K562 (cell line): ENCODE data around the gene EGR1. TPM values are rescaled to one million over a fixed set of nuclear protein-coding genes. Genes with fewer than 3 reads are reported as not detected.

Source experiments
- ATAC-seq: fragments of 200-7000 bp; cut with Tn5 transposase; 3 replicates; pipeline ENCODE4 v1.9.1; 2020; ENCODE audit warnings: moderate library complexity
- BruUV-seq: library from RNA; stranded (reverse); fragments of 400-500 nt; replicated peaks from 2 replicates; lab custom pipeline; 2021; lab: Mats Ljungman, UMichigan
- CTCF ChIA-PET: fragments of 300-600 bp; formaldehyde crosslinking; extraction: SDS; loops from one replicate; lab custom pipeline; 2021; ENCODE audit warnings: low intra/inter-chr PET ratio; lab: Yijun Ruan, JAX
- POLR2A ChIA-PET: fragments of 300-600, 350-650 bp; sonication (Branson Sonifier 250); formaldehyde crosslinking; extraction: SDS; loops from one replicate; lab custom pipeline; 2021; ENCODE audit warnings: antibody characterized with exemption, inconsistent platforms; lab: Yijun Ruan, JAX
- DNase-seq, 4 experiments: peaks; one replicate each; pipeline versions ENCODE4 v3.0.0 to v3.0.0-alpha.2; 2011 to 2018; ENCODE audit warnings: low spot score in 3 of 4, mixed read lengths in 3 of 4; ENCODE audit errors: extremely low read depth in 1 of 4
- FAIRE-seq: peaks from 2 replicates; lab custom pipeline; 2011; peaks lifted over from hg19 to GRCh38; lab: Jason Lieb, UNC
- H2AFZ ChIP-seq: 2 replicates; pipeline ENCODE4 v1.6.0; 2011; ENCODE audit warnings: low read depth, low read length, control low read depth, inconsistent platforms
- H3K27ac ChIP-seq: fragments of 200-600 bp; 3 replicates; pipeline ENCODE4 v1.8.0; 2011; ENCODE audit warnings: low read depth, mild to moderate bottlenecking, control low read depth, inconsistent platforms, low read length, moderate library complexity, mixed read lengths; ENCODE audit errors: extremely low read depth
- H3K27me3 ChIP-seq, 2 experiments: fragments of 300-600 bp in 1 of 2; 2 replicates in 1 of 2; 3 replicates in 1 of 2; pipeline versions ENCODE4 v1.6.0 to v1.8.0; 2011; ENCODE audit warnings: inconsistent platforms in 2 of 2, low read length in 2 of 2, mild to moderate bottlenecking in 1 of 2, mixed read lengths in 1 of 2, moderate library complexity in 1 of 2; ENCODE audit not compliant: control insufficient read depth in 2 of 2, insufficient read depth in 2 of 2
- H3K36me3 ChIP-seq: fragments of 300-600 bp; 3 replicates; pipeline ENCODE4 v1.8.0; 2011; ENCODE audit warnings: mild to moderate bottlenecking, low read length, inconsistent platforms; ENCODE audit not compliant: control insufficient read depth, insufficient read depth
- H3K4me1 ChIP-seq, 2 experiments: fragments of 200-600 bp in 1 of 2; replicated peaks in 1 of 2; 2 replicates in 1 of 2; 3 replicates in 1 of 2; pipeline versions ENCODE4 v1.5.1 to v1.8.0; 2011; ENCODE audit warnings: inconsistent platforms in 2 of 2, low read length in 2 of 2, mild to moderate bottlenecking in 1 of 2, mixed read lengths in 1 of 2, moderate library complexity in 1 of 2; ENCODE audit not compliant: control insufficient read depth in 2 of 2, insufficient read depth in 2 of 2
- H3K4me2 ChIP-seq: 2 replicates; pipeline ENCODE4 v1.6.1; 2011; ENCODE audit warnings: low read length, control low read depth, inconsistent platforms, mixed read lengths; ENCODE audit not compliant: insufficient read depth
- H3K4me3 ChIP-seq: fragments of 200-600 bp; sonication (generic), shearing (Covaris generic); 2 replicates; pipeline ENCODE4 v1.5.1; 2016; ENCODE audit warnings: control low read depth, inconsistent platforms
- H3K79me2 ChIP-seq: fragments of 200-600 bp; 3 replicates; pipeline ENCODE4 v1.8.0; 2011; ENCODE audit warnings: low read length, inconsistent platforms; ENCODE audit not compliant: control insufficient read depth, insufficient read depth
- H3K9ac ChIP-seq, 2 experiments: 2 replicates each; pipeline versions ENCODE4 v1.6.0 to v1.6.1; 2011; ENCODE audit warnings: low read depth in 2 of 2, low read length in 2 of 2, control low read depth in 1 of 2, inconsistent platforms in 1 of 2, mild to moderate bottlenecking in 1 of 2, mixed read lengths in 1 of 2; ENCODE audit not compliant: insufficient read depth in 1 of 2
- H3K9me1 ChIP-seq: one replicate; pipeline ENCODE4 v1.6.0; 2011; ENCODE audit warnings: inconsistent platforms, mild to moderate bottlenecking, low read length, moderate library complexity; ENCODE audit not compliant: control insufficient read depth, insufficient read depth
- H3K9me3 ChIP-seq: replicated peaks from 2 replicates; pipeline ENCODE4 v1.5.1; 2011; ENCODE audit warnings: low read depth, low read length, inconsistent platforms; ENCODE audit not compliant: control insufficient read depth, insufficient read depth
- H4K20me1 ChIP-seq: replicated peaks from 2 replicates; pipeline ENCODE4 v1.6.1; 2011; ENCODE audit warnings: low read length, inconsistent platforms, mixed read lengths; ENCODE audit not compliant: control insufficient read depth, insufficient read depth
- CSDE1 ChIP-seq, 2 experiments: fragments of 450-650 bp; IDR thresholded peaks; 2 replicates each; pipeline ENCODE4 v1.6.1; 2016; ENCODE audit warnings: mild to moderate bottlenecking in 1 of 2
- DIDO1 ChIP-seq: fragments of 450-650 bp; IDR thresholded peaks from 2 replicates; pipeline ENCODE4 v1.6.1; 2016; ENCODE audit warnings: low read depth, missing biosample characterization, missing genetic modification characterization
- DMBX1 ChIP-seq: fragments of 250-450 bp; sonication (Bioruptor Pico); IDR thresholded peaks from 2 replicates; pipeline ENCODE4 v1.8.0; 2022; ENCODE audit warnings: inconsistent platforms, mild to moderate bottlenecking, moderate library complexity, borderline replicate concordance
- ETV5 ChIP-seq: sonication (generic); formaldehyde crosslinking; IDR thresholded peaks from 2 replicates; pipeline ENCODE4 v1.4.0; 2020; ENCODE audit warnings: low read depth, mild to moderate bottlenecking, missing genetic modification reagents
- FOXM1 ChIP-seq, 2 experiments: fragments of 450-650 bp in 1 of 2; sonication (generic) in 1 of 2; formaldehyde crosslinking in 1 of 2; IDR thresholded peaks; 2 replicates each; pipeline versions ENCODE4 v1.6.1 to v1.9.0; 2017 to 2022; ENCODE audit warnings: low read depth in 2 of 2, mild to moderate bottlenecking in 2 of 2, missing genetic modification reagents in 1 of 2, moderate library complexity in 1 of 2
- HDGF ChIP-seq: fragments of 450-650 bp; IDR thresholded peaks from 2 replicates; pipeline ENCODE4 v1.6.1; 2016
- HNRNPK ChIP-seq: fragments of 200-400 bp; formaldehyde crosslinking; IDR thresholded peaks from one replicate; pipeline ENCODE4 v1.6.1; 2018; ENCODE audit warnings: mild to moderate bottlenecking, low read depth, low read length; ENCODE audit not compliant: poor library complexity, severe bottlenecking
- NKRF ChIP-seq: fragments of 450-650 bp; IDR thresholded peaks from 2 replicates; pipeline ENCODE4 v1.6.1; 2016; ENCODE audit warnings: borderline replicate concordance
- POLR2G ChIP-seq: fragments of 200-400 bp; formaldehyde crosslinking; IDR thresholded peaks from 2 replicates; pipeline ENCODE4 v1.6.1; 2017; ENCODE audit warnings: low read depth, mild to moderate bottlenecking, antibody characterized with exemption, low read length, moderate library complexity
- TBL1XR1 ChIP-seq, 2 experiments: IDR thresholded peaks; 2 replicates each; pipeline ENCODE4 v1.6.1; 2012; ENCODE audit warnings: improper control_type of control experiment in 2 of 2, low read length in 2 of 2, mild to moderate bottlenecking in 1 of 2
- TRIM25 ChIP-seq: fragments of 450-650 bp; IDR thresholded peaks from 2 replicates; pipeline ENCODE4 v1.7.0; 2016; ENCODE audit warnings: borderline replicate concordance
- ZHX1 ChIP-seq: fragments of 150-350 bp; conservative IDR thresholded peaks from 2 replicates; pipeline ENCODE4 v1.6.1; 2014; ENCODE audit warnings: low read length
- ZNF174 ChIP-seq: fragments of 250-450 bp; sonication (Bioruptor Pico); IDR thresholded peaks from 2 replicates; pipeline ENCODE4 v1.4.0; 2020; ENCODE audit warnings: mild to moderate bottlenecking
- ZNF253 ChIP-seq: fragments of 250-450 bp; sonication (Bioruptor Pico); conservative IDR thresholded peaks from 2 replicates; pipeline ENCODE4 v1.6.1; 2021; ENCODE audit warnings: mild to moderate bottlenecking
- WGBS: fragments of 100-300 bp; shearing (Covaris generic); methylation state at CpG from one replicate; pipeline ENCODE4 v1.1.6; 2016; ENCODE audit warnings: low coverage, mixed read lengths; ENCODE audit not compliant: insufficient coverage; ENCODE audit errors: missing lambda C conversion rate; 5-methylcytosine and 5-hydroxymethylcytosine counted together
- in situ Hi-C: fragments of 300-500 bp; cut with MboI; formaldehyde crosslinking; loops from 4 replicates; pipeline ENCODE4 v1.15.0; 2018; ENCODE audit warnings: inconsistent platforms, mixed read lengths
- intact Hi-C: fragments of 100-400 bp; cut with micrococcal nuclease; formaldehyde crosslinking; loops from 2 replicates; pipeline ENCODE4 v1.14.2; 2022
- polyA plus RNA-seq, 8 experiments: library from polyadenylated mRNA; depleted of rRNA in 4 of 8; stranded (reverse) in 5 of 8; unstranded in 3 of 8; fragments of >200 nt; fragmentation: Nextera tagmentation in 2 of 8; fragmentation: Illumina TruSeq in 1 of 8; extraction: Ambion mirVana in 2 of 8; extraction: Trizol in 1 of 8; gene quantifications; 2 replicates each; pipeline versions ENCODE4 v1.2.1 to v1.2.3, GENCODE V29; 2011 to 2014; ENCODE audit warnings: inconsistent platforms in 1 of 8, missing spikeins in 1 of 8
- total RNA-seq, 7 experiments: library from RNA; depleted of rRNA in 6 of 7; stranded (reverse); fragments of >200 nt in 6 of 7; fragmentation: Illumina TruSeq in 2 of 7; extraction: Trizol in 2 of 7; gene quantifications; 2 replicates each; pipeline versions ENCODE4 v1.2.1 to v1.2.3, GENCODE V29; 2011 to 2021; ENCODE audit warnings: low replicate concordance in 1 of 7

The EGR1 gene
- total and polyA plus RNA-seq, 9 of the 15 experiments (the other 6 are each of a cell fraction or from before 2014, with no cell fraction given): 1.3 to 132 (median 21.5) TPM

GRCh38 chr5:138508958-138509357 is 43.7 kb downstream of the EGR1 start (continued):
- TF ChIP-seq TRIM25 (no peak), FOXM1 (IDR thresholded peaks at IDR 0.05; ENCODE audit: low read depth) (no peak), FOXM1 (CRISPR knock-in tag; IDR thresholded peaks at IDR 0.05; ENCODE audit: low read depth) (no peak), NKRF (no peak), HNRNPK (no peak), ETV5 (no peak), HDGF (no peak)

- WGBS: 100% methylated on average over 1 of the region's 1 CpG
- H3K9me3 ChIP-seq: no peaks in the 10 kb centered on the region
- TF ChIP-seq CSDE1 (IDR thresholded peaks at IDR 0.05) (no peak), POLR2G (no peak), ZNF174 (CRISPR knock-in tag) (no peak), DIDO1 (tag) (no peak), TBL1XR1 (IDR thresholded peaks at IDR 0.05; ENCODE audit: low read length in 2 of 2) (no peak), ZHX1 (no peak), ZNF253 (CRISPR knock-in tag) (no peak), DMBX1 (no peak)
Measured at GRCh38 chr5:138514021-138514420, 48.7 kb downstream of the EGR1 start.

More at GRCh38 chr5:138514021-138514420, 48.7 kb downstream of the EGR1 start:
- no peak for ATAC-seq
- peaks cover 25% of the 10 kb centered on the region for H3K79me2 ChIP-seq
- H3K36me3 ChIP-seq: peaks cover 95% of the 10 kb centered on the region
- H2AFZ ChIP-seq: no peak overlapping the region
- intact Hi-C loops (no loop called here), in situ Hi-C loops (no loop called here)
- ChIA-PET POLR2A (interaction anchor here (0.8 to 2.6 kb wide), 5 partner anchors 10 to 88 kb away, joined by 3 to 9 read pairs (median 4); no protein-coding TSS in a partner anchor), CTCF (no interaction called here)
- no peaks in the 10 kb centered on the region for H3K27me3 ChIP-seq
- no peak overlapping the region for H3K4me2 ChIP-seq
- H3K4me1 ChIP-seq: no peaks in the 10 kb centered on the region
- no peaks in the 10 kb centered on the region for H4K20me1 ChIP-seq
- no peak overlapping the region for H3K27ac ChIP-seq
- H3K4me3 ChIP-seq: no peak overlapping the region
- no peak for DNase-seq
- no TSS peak for BruUV-seq
- H3K9me1 ChIP-seq: no peaks in the 10 kb centered on the region
- no peak for FAIRE-seq
- no peak overlapping the region for H3K9ac ChIP-seq
